Heart left ventricle (tissue), 16 donors: Measurements from ENCODE around the gene COL23A1. TPM values are rescaled to one million over a fixed set of nuclear protein-coding genes. Genes with fewer than 3 reads are reported as not detected.

Experiments used
- ATAC-seq, 4 donors: fragments of 200-7000 bp; cut with Tn5 transposase; one replicate each; pipeline ENCODE4 v1.9.1; 2020 to 2022; ENCODE audit warnings: moderate library complexity in 4 of 4, mild to moderate bottlenecking in 3 of 4, moderate number of reproducible peaks in 1 of 4
- DNase-seq, 5 donors: peaks; one replicate each; pipeline ENCODE4 v3.0.0-alpha.2; 2020
- H3K27ac ChIP-seq, 12 donors: fragments of 200-600 bp; sonication (generic) in 4 of 12; one replicate each; pipeline versions ENCODE4 v1.5.0 to v1.8.0; 2016 to 2022; ENCODE audit warnings: mild to moderate bottlenecking in 2 of 12
- H3K27me3 ChIP-seq, 9 donors: fragments of 200-600 bp; sonication (generic) in 2 of 9; one replicate each; pipeline versions ENCODE4 v1.5.1 to v1.8.0; 2016 to 2022; ENCODE audit warnings: mild to moderate bottlenecking in 3 of 9
- H3K36me3 ChIP-seq, 9 donors: fragments of 200-600 bp; sonication (generic) in 2 of 9; one replicate each; pipeline versions ENCODE4 v1.5.0 to v1.8.0; 2018 to 2022; ENCODE audit warnings: mild to moderate bottlenecking in 2 of 9
- H3K4me1 ChIP-seq, 12 donors: fragments of 200-600 bp; sonication (generic) in 4 of 12; one replicate each; pipeline versions ENCODE4 v1.5.0 to v1.8.0; 2016 to 2022; ENCODE audit warnings: mild to moderate bottlenecking in 3 of 12
- H3K4me3 ChIP-seq, 12 donors: fragments of 200-600 bp; sonication (generic) in 4 of 12; one replicate each; pipeline versions ENCODE4 v1.5.0 to v1.8.0; 2017 to 2022; ENCODE audit warnings: mild to moderate bottlenecking in 9 of 12, moderate library complexity in 4 of 12
- H3K9me3 ChIP-seq, 12 donors: fragments of 200-600 bp; sonication (generic) in 4 of 12; one replicate each; pipeline versions ENCODE4 v1.5.0 to v1.8.0; 2016 to 2022; ENCODE audit warnings: mild to moderate bottlenecking in 1 of 12
- POLR2A ChIP-seq, 2 donors: fragments of 450-650 bp; IDR thresholded peaks; one replicate each; pipeline ENCODE4 v1.6.1; 2017; ENCODE audit warnings: antibody characterized with exemption in 2 of 2, mild to moderate bottlenecking in 2 of 2, moderate library complexity in 2 of 2
- WGBS, 4 donors: extraction: QIAGEN DNeasy Blood & Tissue Kit in 2 of 4; methylation state at CpG; one replicate each; pipeline versions ENCODE4 v1.1.5 to v1.1.7; 2013 to 2018; 5-methylcytosine and 5-hydroxymethylcytosine counted together
- intact Hi-C, 10 donors: fragments of 100-400 bp; cut with DNase I; formaldehyde crosslinking; loops; one replicate each; pipeline versions ENCODE4 v1.11.1 to v1.14.2; 2022
- polyA plus RNA-seq, 2 donors: library from polyadenylated mRNA; stranded (reverse); fragments of 200-250 nt; gene quantifications; one replicate each; pipeline ENCODE4 v1.2.3, GENCODE V29; 2013
- total RNA-seq, 9 donors: library from RNA; depleted of rRNA in 2 of 9; stranded (reverse); fragments of >200 nt in 2 of 9; fragmentation: NEBNext Ultra II Directional in 3 of 9; extraction: Animal tissue kit (Norgen Biotek cat#: 25700) in 3 of 9; gene quantifications; one replicate each; pipeline versions ENCODE4 v1.1.0 to v1.2.4, GENCODE V29; 2016 to 2023
- TF ChIP-seq, protein P1 (sequence below), 12 donors: fragments of 200-600 bp; sonication (generic) in 4 of 12; IDR thresholded peaks; one replicate each; pipeline versions ENCODE4 v1.5.0 to v1.8.0; 2018 to 2022; ENCODE audit warnings: antibody characterized with exemption in 12 of 12, mild to moderate bottlenecking in 5 of 12
- donor health status: ischemic (EF 13 %, LVEDD 7.1; RV severe dilation, severe dysfunction).
- donor health status: healthy with polysubstance abuse.
- donor health status: DM: no; HTN: yes; CAD: no.
- donor health status: DM: no; HTN: no; CAD: no.
- donor health status: ischemic (EF 25% LVEDD 6.9; RV normal size, moderate dysfunction).
- donor health status: ischemic (EF 25% LVEDD 5.7; RV mildly dilated, moderate dysfunction).
- donor health status: healthy.
- donor health status: DM: yes; HTN: yes; CAD: no.
- donor health status: ischemic (EF 35%, LVEDD 5.7; RV mildly dilated, moderate dysfunction).
- donor health status: nonischemic (EF 11% LVEDD 7.7; RV severe dilation, severe dysfunction).
- donor health status: DM: yes; HTN: yes; CAD: no.
- donor health status: PGD.
- donor health status: ischemic (EF 29% LVEDD 5.4; RV normal size, mild dysfunction).
- donor health status: nonischemic (EF 23%, LVEDD 6.1; RV moderate dilation, normal function).

The COL23A1 gene
- total and polyA plus RNA-seq, 11 donors: 6.0 to 33.0 (median 18.8) TPM

GRCh38 chr5:178514851-178515418 is 75.3 kb downstream of the COL23A1 start:
- Histone ChIP-seq H3K4me1 (no peaks in the 10 kb centered on the region), H3K4me3 (no peak overlapping the region), H3K27ac (no peak overlapping the region), H3K36me3 (no peaks in the 10 kb centered on the region), H3K9me3 (peaks cover 0 to 12% (median 2%) of the 10 kb centered on the region in 12 donors), H3K27me3 (no peaks in the 10 kb centered on the region)
- intact Hi-C loops: no loop called here
- ATAC-seq (no peak), DNase-seq (no peak)
- 72 to 84% (median 79%) methylated on average over 6 of the region's 6 CpGs for WGBS, 4 donors
- TF ChIP-seq, protein P1, sequence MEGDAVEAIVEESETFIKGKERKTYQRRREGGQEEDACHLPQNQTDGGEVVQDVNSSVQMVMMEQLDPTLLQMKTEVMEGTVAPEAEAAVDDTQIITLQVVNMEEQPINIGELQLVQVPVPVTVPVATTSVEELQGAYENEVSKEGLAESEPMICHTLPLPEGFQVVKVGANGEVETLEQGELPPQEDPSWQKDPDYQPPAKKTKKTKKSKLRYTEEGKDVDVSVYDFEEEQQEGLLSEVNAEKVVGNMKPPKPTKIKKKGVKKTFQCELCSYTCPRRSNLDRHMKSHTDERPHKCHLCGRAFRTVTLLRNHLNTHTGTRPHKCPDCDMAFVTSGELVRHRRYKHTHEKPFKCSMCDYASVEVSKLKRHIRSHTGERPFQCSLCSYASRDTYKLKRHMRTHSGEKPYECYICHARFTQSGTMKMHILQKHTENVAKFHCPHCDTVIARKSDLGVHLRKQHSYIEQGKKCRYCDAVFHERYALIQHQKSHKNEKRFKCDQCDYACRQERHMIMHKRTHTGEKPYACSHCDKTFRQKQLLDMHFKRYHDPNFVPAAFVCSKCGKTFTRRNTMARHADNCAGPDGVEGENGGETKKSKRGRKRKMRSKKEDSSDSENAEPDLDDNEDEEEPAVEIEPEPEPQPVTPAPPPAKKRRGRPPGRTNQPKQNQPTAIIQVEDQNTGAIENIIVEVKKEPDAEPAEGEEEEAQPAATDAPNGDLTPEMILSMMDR (IDR thresholded peaks at IDR 0.05): no peak
- TF ChIP-seq POLR2A (IDR thresholded peaks at IDR 0.05): no peak

GRCh38 chr5:178511172-178511571 is 79.0 kb downstream of the COL23A1 start:
- Histone ChIP-seq H3K4me1 (peaks cover 0 to 7% (median 0%) of the 10 kb centered on the region in 12 donors), H3K4me3 (no peak overlapping the region), H3K27ac (no peak overlapping the region), H3K36me3 (no peaks in the 10 kb centered on the region), H3K27me3 (no peaks in the 10 kb centered on the region), H3K9me3 (peaks cover 0 to 18% (median 3%) of the 10 kb centered on the region in 12 donors)
- intact Hi-C loops: no loop called here
- TF ChIP-seq, protein P1 (IDR thresholded peaks at IDR 0.05): no peak
- no peak for TF ChIP-seq POLR2A (IDR thresholded peaks at IDR 0.05)
- WGBS, 4 donors: 68 to 77% (median 71%) methylated on average over 3 of the region's 3 CpGs
- ATAC-seq (no peak), DNase-seq (no peak)

- intact Hi-C loops: no loop called here
- H3K9me3 ChIP-seq: peaks cover 0 to 18% (median 3%) of the 10 kb centered on the region in 12 donors
- H3K27ac ChIP-seq: no peak overlapping the region
- peaks cover 0 to 7% (median 0%) of the 10 kb centered on the region in 12 donors for H3K4me1 ChIP-seq
- no peaks in the 10 kb centered on the region for H3K27me3 ChIP-seq
- TF ChIP-seq, protein P1 (IDR thresholded peaks at IDR 0.05): no peak
- no peak for TF ChIP-seq POLR2A (IDR thresholded peaks at IDR 0.05)
- no peaks in the 10 kb centered on the region for H3K36me3 ChIP-seq
- WGBS, 4 donors: 85 to 89% (median 87%) methylated on average over 15 of the region's 15 CpGs
- DNase-seq (no peak), ATAC-seq (no peak)
- H3K4me3 ChIP-seq: no peak overlapping the region
These were observed 80.6 kb downstream of the COL23A1 start for GRCh38 chr5:178509491-178510057.

- intact Hi-C loops: no loop called here
- DNase-seq: no peak
These were observed 82.9 kb downstream of the COL23A1 start for GRCh38 chr5:178507151-178507932.

More at GRCh38 chr5:178507151-178507932, 82.9 kb downstream of the COL23A1 start:
- Histone ChIP-seq H3K27ac (no peak overlapping the region), H3K27me3 (no peaks in the 10 kb centered on the region), H3K4me1 (peaks cover 0 to 7% (median 0%) of the 10 kb centered on the region in 12 donors), H3K4me3 (no peak overlapping the region), H3K9me3 (peaks cover 0 to 6% (median 0%) of the 10 kb centered on the region in 12 donors), H3K36me3 (no peaks in the 10 kb centered on the region)
- WGBS, 4 donors: 88 to 94% (median 91%) methylated on average over 12 of the region's 12 CpGs
- ATAC-seq: no peak
- TF ChIP-seq POLR2A (IDR thresholded peaks at IDR 0.05): no peak
- TF ChIP-seq, protein P1 (IDR thresholded peaks at IDR 0.05): no peak
